GM19043 (cell line): ENCODE measurements around the gene PRTFDC1.

ENCODE experiments used
- ATAC-seq: cut with Tn5 transposase; IDR thresholded peaks from one replicate; pipeline ENCODE4 v1.9.1; 2021; ENCODE audit warnings: low read depth; ENCODE audit not compliant: unreplicated experiment

Gene PRTFDC1

GRCh38 chr10:24882047-24882698, 70.2 kb downstream of the PRTFDC1 start:
- no peak for ATAC-seq

GRCh38 chr10:24879861-24880260, 72.5 kb downstream of the PRTFDC1 start:
- no peak for ATAC-seq

GRCh38 chr10:24874133-24874532, 78.3 kb downstream of the PRTFDC1 start:
- ATAC-seq, result no peak

- ATAC-seq, result no peak
Observed at GRCh38 chr10:24873281-24873683, 79.1 kb downstream of the PRTFDC1 start.

- no peak for ATAC-seq
Observed at GRCh38 chr10:24872790-24873182, 79.6 kb downstream of the PRTFDC1 start.

GRCh38 chr10:24872049-24872789, 80.2 kb downstream of the PRTFDC1 start:
- no peak for ATAC-seq

GRCh38 chr10:24871011-24871935, 81.1 kb downstream of the PRTFDC1 start:
- no peak for ATAC-seq

GRCh38 chr10:24869354-24870015, 82.9 kb downstream of the PRTFDC1 start:
- no peak for ATAC-seq

GRCh38 chr10:24866604-24867583, 85.5 kb downstream of the PRTFDC1 start:
- no peak for ATAC-seq

GRCh38 chr10:24865783-24866182, 86.6 kb downstream of the PRTFDC1 start:
- no peak for ATAC-seq

- no peak for ATAC-seq
Observed at GRCh38 chr10:24862589-24862988, 89.8 kb downstream of the PRTFDC1 start.

- no peak for ATAC-seq
Observed at GRCh38 chr10:24858288-24859270, 93.8 kb downstream of the PRTFDC1 start.

- ATAC-seq, result no peak
Observed at GRCh38 chr10:24857031-24857725, 95.2 kb downstream of the PRTFDC1 start.

- no peak for ATAC-seq
Observed at GRCh38 chr10:24854256-24854655, 98.2 kb downstream of the PRTFDC1 start.

GRCh38 chr10:24853661-24854060, 98.7 kb downstream of the PRTFDC1 start:
- ATAC-seq, result no peak

GRCh38 chr10:24851629-24852028, 100.8 kb downstream of the PRTFDC1 start:
- no peak for ATAC-seq

- no peak for ATAC-seq
Observed at GRCh38 chr10:24850727-24851296, 101.6 kb downstream of the PRTFDC1 start.
